ENCODE measurements around the gene ACTN3.

The ACTN3 gene

DNA sequence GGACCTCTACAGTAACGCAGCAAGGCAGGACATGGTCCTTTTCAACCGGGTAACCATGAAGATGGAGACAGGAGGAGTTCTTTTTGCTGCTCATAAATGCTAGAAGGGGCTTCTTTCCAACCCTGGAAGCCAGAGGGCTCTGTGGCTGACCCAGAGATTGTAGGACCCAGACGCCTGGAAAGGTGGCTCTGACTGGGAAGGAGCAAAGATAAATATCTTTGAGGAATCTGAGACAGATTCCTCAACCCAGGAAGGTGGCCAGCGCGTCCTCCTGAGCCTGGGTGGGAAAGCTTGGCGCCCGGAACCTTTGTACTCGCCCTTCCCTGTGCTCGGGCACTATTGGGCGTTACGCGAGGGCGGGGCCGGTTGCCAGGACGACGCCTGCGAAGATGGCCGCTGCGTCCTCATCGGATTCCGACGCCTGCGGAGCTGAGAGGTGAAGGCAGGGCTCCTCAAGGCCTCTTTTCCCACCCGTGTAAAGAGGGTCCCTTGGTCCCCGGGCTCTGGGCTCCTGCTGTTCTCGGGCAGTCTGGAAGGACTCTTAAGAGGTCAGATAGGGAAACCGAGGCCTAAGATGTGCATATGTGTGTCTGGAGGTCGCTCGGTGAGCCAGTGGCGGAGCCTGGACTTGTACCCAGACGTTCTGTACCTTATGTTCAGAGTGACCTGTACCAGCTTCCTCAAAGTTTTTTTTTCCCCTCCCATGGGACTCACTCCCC lies 36.3 kb upstream of the ACTN3 start, which contains the start of gene BBS1:
Gene BBS1 (plus strand): TSS at position 365 of the 719 bp plus-strand sequence. CDS start 25 bp downstream, at position 390.
- Histone ChIP-seq H3K4me3 (ENCODE audit: low read depth, low read length) (peak within 1 kb of the TSS; percentile 100), H3K9me3 (no peaks in the 10 kb centered on the region), H3K27me3 (no peaks in the 10 kb centered on the region), H3K36me3 (peaks cover 9% of the 10 kb centered on the region), H3K4me1 (no peaks in the 10 kb centered on the region)
- peak; percentile 91 for DNase-seq
- TF ChIP-seq, protein P1, sequence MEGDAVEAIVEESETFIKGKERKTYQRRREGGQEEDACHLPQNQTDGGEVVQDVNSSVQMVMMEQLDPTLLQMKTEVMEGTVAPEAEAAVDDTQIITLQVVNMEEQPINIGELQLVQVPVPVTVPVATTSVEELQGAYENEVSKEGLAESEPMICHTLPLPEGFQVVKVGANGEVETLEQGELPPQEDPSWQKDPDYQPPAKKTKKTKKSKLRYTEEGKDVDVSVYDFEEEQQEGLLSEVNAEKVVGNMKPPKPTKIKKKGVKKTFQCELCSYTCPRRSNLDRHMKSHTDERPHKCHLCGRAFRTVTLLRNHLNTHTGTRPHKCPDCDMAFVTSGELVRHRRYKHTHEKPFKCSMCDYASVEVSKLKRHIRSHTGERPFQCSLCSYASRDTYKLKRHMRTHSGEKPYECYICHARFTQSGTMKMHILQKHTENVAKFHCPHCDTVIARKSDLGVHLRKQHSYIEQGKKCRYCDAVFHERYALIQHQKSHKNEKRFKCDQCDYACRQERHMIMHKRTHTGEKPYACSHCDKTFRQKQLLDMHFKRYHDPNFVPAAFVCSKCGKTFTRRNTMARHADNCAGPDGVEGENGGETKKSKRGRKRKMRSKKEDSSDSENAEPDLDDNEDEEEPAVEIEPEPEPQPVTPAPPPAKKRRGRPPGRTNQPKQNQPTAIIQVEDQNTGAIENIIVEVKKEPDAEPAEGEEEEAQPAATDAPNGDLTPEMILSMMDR (IDR thresholded peaks at IDR 0.05; ENCODE audit: low read depth, low read length): no peak

- H3K4me3 ChIP-seq (ENCODE audit: low read depth, low read length): peak overlapping the region; percentile 100
- H3K36me3 ChIP-seq: peaks cover 9% of the 10 kb centered on the region
- TF ChIP-seq, protein P1 (IDR thresholded peaks at IDR 0.05; ENCODE audit: low read depth, low read length): no peak
- no peak for DNase-seq
- H3K27me3 ChIP-seq: no peaks in the 10 kb centered on the region
- H3K9me3 ChIP-seq: no peaks in the 10 kb centered on the region
- no peaks in the 10 kb centered on the region for H3K4me1 ChIP-seq
Observed at GRCh38 chr11:66510990-66511339, 35.7 kb upstream of the ACTN3 start.

DNA sequence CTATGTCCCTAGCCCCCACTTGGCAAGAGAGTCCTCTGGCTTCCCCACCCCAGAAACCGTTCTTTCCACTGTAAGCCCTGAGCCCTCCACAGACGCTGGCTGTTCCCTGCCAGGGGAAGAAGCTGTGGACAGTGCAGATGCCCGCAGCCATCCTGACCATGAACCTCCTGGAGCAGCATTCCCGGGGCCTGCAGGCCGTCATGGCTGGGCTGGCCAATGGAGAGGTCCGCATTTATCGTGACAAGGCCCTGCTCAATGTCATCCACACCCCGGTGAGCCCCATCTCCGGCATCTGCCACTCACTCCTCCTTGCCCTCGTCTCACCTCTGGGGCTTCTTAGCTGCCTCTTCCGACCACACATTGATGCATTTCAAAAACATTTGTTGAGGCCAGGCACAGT lies 23.1 kb upstream of the ACTN3 start:
- Histone ChIP-seq H3K4me1 (no peaks in the 10 kb centered on the region), H3K27me3 (no peaks in the 10 kb centered on the region), H3K36me3 (peaks cover 17% of the 10 kb centered on the region), H3K4me3 (ENCODE audit: low read depth, low read length) (no peak overlapping the region), H3K9me3 (no peaks in the 10 kb centered on the region)
- TF ChIP-seq, protein P1 (IDR thresholded peaks at IDR 0.05; ENCODE audit: low read depth, low read length): no peak
- no peak for DNase-seq

DNA sequence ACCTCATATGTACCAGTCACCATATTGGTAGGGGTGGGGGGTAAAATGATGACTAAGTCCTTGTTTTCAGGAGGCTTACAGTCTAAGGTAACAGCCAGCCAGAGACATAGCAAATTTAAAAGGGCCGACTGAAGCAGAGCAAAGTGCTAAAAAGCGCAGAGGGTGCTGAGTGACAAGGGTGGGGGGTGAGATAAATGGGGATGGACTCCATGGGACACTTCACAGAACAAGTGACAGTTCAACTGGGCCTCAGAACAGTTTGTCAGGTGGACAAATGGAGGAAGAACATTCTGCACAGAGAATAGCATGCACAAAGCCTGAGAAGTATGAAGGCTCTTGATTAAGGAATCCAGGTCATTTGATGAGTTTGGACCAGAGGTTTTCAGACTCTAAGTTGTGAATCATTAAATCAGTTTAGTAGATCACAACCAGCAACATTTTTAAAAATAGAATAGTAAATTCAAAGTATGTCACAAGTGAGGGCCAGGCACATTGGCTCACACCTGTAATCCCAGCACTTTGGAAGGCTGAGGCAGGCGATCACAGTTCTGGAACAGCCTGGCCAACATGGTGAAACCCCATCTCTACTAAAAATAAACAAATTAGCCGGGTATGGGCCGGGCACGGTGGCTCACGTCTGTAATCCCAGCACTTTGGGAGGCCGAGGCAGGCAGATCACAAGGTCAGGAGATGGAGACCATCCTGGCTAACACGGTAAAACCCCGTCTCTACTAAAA lies 22.2 kb upstream of the ACTN3 start:
- H3K36me3 ChIP-seq: peaks cover 17% of the 10 kb centered on the region
- H3K9me3 ChIP-seq: no peaks in the 10 kb centered on the region
- TF ChIP-seq, protein P1 (IDR thresholded peaks at IDR 0.05; ENCODE audit: low read depth, low read length): no peak
- no peak for DNase-seq
- H3K4me3 ChIP-seq (ENCODE audit: low read depth, low read length): no peak overlapping the region
- H3K27me3 ChIP-seq: no peaks in the 10 kb centered on the region
- H3K4me1 ChIP-seq: no peaks in the 10 kb centered on the region

GRCh38 chr11:66529069-66529468 lies 17.6 kb upstream of the ACTN3 start:
- DNase-seq: no peak
- Histone ChIP-seq H3K27me3 (no peaks in the 10 kb centered on the region), H3K9me3 (no peaks in the 10 kb centered on the region), H3K4me3 (ENCODE audit: low read depth, low read length) (no peak overlapping the region), H3K36me3 (no peaks in the 10 kb centered on the region; the same call in 1 of the 2 replicates), H3K4me1 (peaks cover 10% of the 10 kb centered on the region)
- TF ChIP-seq, protein P1 (IDR thresholded peaks at IDR 0.05; ENCODE audit: low read depth, low read length): no peak

DNA sequence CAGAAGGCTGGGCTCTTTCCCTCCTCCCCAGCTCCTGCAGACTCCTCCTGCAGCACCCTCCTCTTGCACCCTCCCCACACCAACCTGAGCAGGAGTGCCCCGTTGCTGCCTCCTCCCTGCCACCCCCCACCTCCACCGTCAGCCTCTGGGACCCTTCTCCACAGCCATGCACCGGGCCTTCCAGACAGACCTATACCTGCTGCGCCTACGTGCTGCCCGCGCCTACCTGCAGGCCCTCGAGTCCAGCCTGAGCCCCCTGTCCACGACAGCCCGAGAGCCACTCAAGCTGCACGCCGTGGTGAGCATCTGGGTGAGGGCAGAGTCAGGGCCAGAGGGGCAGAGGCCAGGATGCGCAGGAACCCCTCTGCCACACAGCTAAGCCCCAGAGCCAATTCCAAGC lies 17.0 kb upstream of the ACTN3 start:
- no peak overlapping the region for H3K4me3 ChIP-seq (ENCODE audit: low read depth, low read length)
- no peaks in the 10 kb centered on the region for H3K27me3 ChIP-seq
- DNase-seq: no peak
- peaks cover 10% of the 10 kb centered on the region for H3K4me1 ChIP-seq
- no peaks in the 10 kb centered on the region for H3K9me3 ChIP-seq
- TF ChIP-seq, protein P1 (IDR thresholded peaks at IDR 0.05; ENCODE audit: low read depth, low read length): no peak
- H3K36me3 ChIP-seq: no peaks in the 10 kb centered on the region; the same call in 1 of the 2 replicates
